ENCODE data around the gene THAP8. TPM values are rescaled to one million over a fixed set of nuclear protein-coding genes. Genes with fewer than 3 reads are reported as not detected.

Gene THAP8
- total RNA-seq, 1 experiment from 2014 or later, result 4.0 TPM

GRCh38 chr19:36026091-36026876, 27.8 kb downstream of the THAP8 start:
- POLR2A ChIA-PET, result no interaction called here
- CTCF ChIA-PET, result no interaction called here
- no peaks in the 10 kb centered on the region for H3K27me3 Mint-ChIP-seq (ENCODE audit: insufficient read depth, unreplicated experiment)
- intact Hi-C loops (cut with micrococcal nuclease), result no loop called here
- BruUV-seq (replicated peaks), result no TSS peak
- H3K9me3 Mint-ChIP-seq (ENCODE audit: unreplicated experiment), result no peaks in the 10 kb centered on the region
- H3K36me3 Mint-ChIP-seq (ENCODE audit: insufficient read depth, unreplicated experiment), result peaks cover 8% of the 10 kb centered on the region
- no peak overlapping the region for H3K27ac Mint-ChIP-seq (ENCODE audit: low read depth, unreplicated experiment)
- no peak overlapping the region for H3K4me3 Mint-ChIP-seq (ENCODE audit: unreplicated experiment)
- no peak for DNase-seq (ENCODE audit: unreplicated experiment)
- H3K4me1 Mint-ChIP-seq (ENCODE audit: insufficient read depth, unreplicated experiment), result no peaks in the 10 kb centered on the region
- TF ChIP-seq CTCF (IDR thresholded peaks at IDR 0.05; ENCODE audit: unreplicated experiment), result no peak

GRCh38 chr19:36025541-36025940, 28.5 kb downstream of the THAP8 start:
- no peak for TF ChIP-seq CTCF (IDR thresholded peaks at IDR 0.05; ENCODE audit: unreplicated experiment)
- H3K36me3 Mint-ChIP-seq (ENCODE audit: insufficient read depth, unreplicated experiment), result peaks cover 12% of the 10 kb centered on the region
- intact Hi-C loops (cut with micrococcal nuclease), result no loop called here
- no peaks in the 10 kb centered on the region for H3K4me1 Mint-ChIP-seq (ENCODE audit: insufficient read depth, unreplicated experiment)
- H3K4me3 Mint-ChIP-seq (ENCODE audit: unreplicated experiment), result no peak overlapping the region
- POLR2A ChIA-PET, result no interaction called here
- no peak for DNase-seq (ENCODE audit: unreplicated experiment)
- no TSS peak for BruUV-seq (replicated peaks)
- CTCF ChIA-PET, result no interaction called here
- H3K27ac Mint-ChIP-seq (ENCODE audit: low read depth, unreplicated experiment), result no peak overlapping the region
- H3K27me3 Mint-ChIP-seq (ENCODE audit: insufficient read depth, unreplicated experiment), result no peaks in the 10 kb centered on the region
- no peaks in the 10 kb centered on the region for H3K9me3 Mint-ChIP-seq (ENCODE audit: unreplicated experiment)

- Mint-ChIP-seq H3K27me3 (ENCODE audit: insufficient read depth, unreplicated experiment) (no peaks in the 10 kb centered on the region), H3K9me3 (ENCODE audit: unreplicated experiment) (no peaks in the 10 kb centered on the region), H3K27ac (ENCODE audit: low read depth, unreplicated experiment) (no peak overlapping the region), H3K36me3 (ENCODE audit: insufficient read depth, unreplicated experiment) (peaks cover 14% of the 10 kb centered on the region), H3K4me1 (ENCODE audit: insufficient read depth, unreplicated experiment) (no peaks in the 10 kb centered on the region), H3K4me3 (ENCODE audit: unreplicated experiment) (no peak overlapping the region)
- intact Hi-C loops (cut with micrococcal nuclease), result no loop called here
- DNase-seq (ENCODE audit: unreplicated experiment), result no peak
- POLR2A ChIA-PET, result no interaction called here
- no peak for TF ChIP-seq CTCF (IDR thresholded peaks at IDR 0.05; ENCODE audit: unreplicated experiment)
- CTCF ChIA-PET, result no interaction called here
- BruUV-seq (replicated peaks), result no TSS peak
Observed at GRCh38 chr19:36023432-36023831, 30.7 kb downstream of the THAP8 start.

- ChIA-PET POLR2A (no interaction called here), CTCF (no interaction called here)
- Mint-ChIP-seq H3K36me3 (ENCODE audit: insufficient read depth, unreplicated experiment) (peaks cover 20% of the 10 kb centered on the region), H3K4me3 (ENCODE audit: unreplicated experiment) (no peak overlapping the region), H3K27ac (ENCODE audit: low read depth, unreplicated experiment) (no peak overlapping the region), H3K4me1 (ENCODE audit: insufficient read depth, unreplicated experiment) (peaks cover 19% of the 10 kb centered on the region), H3K27me3 (ENCODE audit: insufficient read depth, unreplicated experiment) (no peaks in the 10 kb centered on the region), H3K9me3 (ENCODE audit: unreplicated experiment) (no peaks in the 10 kb centered on the region)
- no peak for DNase-seq (ENCODE audit: unreplicated experiment)
- intact Hi-C loops (cut with micrococcal nuclease), result no loop called here
- BruUV-seq (replicated peaks), result no TSS peak
- no peak for TF ChIP-seq CTCF (IDR thresholded peaks at IDR 0.05; ENCODE audit: unreplicated experiment)
Observed at GRCh38 chr19:36019061-36019670, 34.9 kb downstream of the THAP8 start.

Measured in MCF 10A (cell line).